SU-DHL-6 (cell line): ENCODE results near the gene HS6ST3.

ENCODE experiments used
- H2AFZ ChIP-seq: fragments of 200-600 bp; sonication (generic); 2 replicates; pipeline ENCODE4 v1.6.1; 2014; ENCODE audit warnings: low read depth, mild to moderate bottlenecking, moderate library complexity, mixed read lengths, antibody characterized with exemption, low read length; ENCODE audit not compliant: severe bottlenecking
- H3F3A ChIP-seq: fragments of 200-600 bp; shearing (Covaris generic); 2 replicates; pipeline ENCODE4 v1.6.0; 2016; ENCODE audit warnings: antibody characterized with exemption, mild to moderate bottlenecking; ENCODE audit not compliant: insufficient read depth
- H3K27ac ChIP-seq: fragments of 200-600 bp; sonication (generic); 2 replicates; pipeline ENCODE4 v1.5.1; 2016; ENCODE audit warnings: low read depth, mild to moderate bottlenecking, low read length, moderate library complexity, mixed read lengths
- H3K27me3 ChIP-seq: fragments of 200-600 bp; sonication (generic), shearing (Covaris generic); 2 replicates; pipeline ENCODE4 v1.6.0; 2014; ENCODE audit warnings: mild to moderate bottlenecking, low read length
- H3K36me3 ChIP-seq: fragments of 200-600 bp; sonication (generic); 2 replicates; pipeline ENCODE4 v1.6.1; 2014; ENCODE audit warnings: mild to moderate bottlenecking, low read length, mixed read lengths
- H3K4me2 ChIP-seq: fragments of 300-600, 200-600 bp; shearing (Covaris generic), sonication (generic); 2 replicates; pipeline ENCODE4 v1.6.0; 2014; ENCODE audit warnings: low read length, low read depth, mild to moderate bottlenecking; ENCODE audit not compliant: poor library complexity, severe bottlenecking
- H3K4me3 ChIP-seq: fragments of 200-600 bp; sonication (generic); 2 replicates; pipeline ENCODE4 v1.5.1; 2014; ENCODE audit warnings: antibody characterized with exemption, low read length, mild to moderate bottlenecking, mixed read lengths; ENCODE audit not compliant: insufficient read depth, poor library complexity, severe bottlenecking
- H3K79me2 ChIP-seq: fragments of 200-600 bp; sonication (generic); 2 replicates; pipeline ENCODE4 v1.6.1; 2014; ENCODE audit warnings: mild to moderate bottlenecking, low read length, moderate library complexity; ENCODE audit not compliant: insufficient read depth
- H3K9ac ChIP-seq: fragments of 200-600 bp; sonication (generic); 2 replicates; pipeline ENCODE4 v1.7.0; 2014; ENCODE audit warnings: mild to moderate bottlenecking, low read length
- H3K9me2 ChIP-seq: fragments of 200-600 bp; sonication (generic); replicated peaks from 2 replicates; pipeline ENCODE4 v1.6.1; 2014; ENCODE audit warnings: low read length; ENCODE audit not compliant: insufficient read depth
- H3K9me3 ChIP-seq: fragments of 200-600 bp; sonication (generic); 2 replicates; pipeline ENCODE4 v1.6.1; 2014; ENCODE audit warnings: low read length, mixed read lengths; ENCODE audit not compliant: insufficient read depth
- H4K20me1 ChIP-seq: fragments of 200-600 bp; sonication (generic); 2 replicates; pipeline ENCODE4 v1.6.1; 2014; ENCODE audit warnings: low read depth, mild to moderate bottlenecking, antibody characterized with exemption, low read length, moderate library complexity, mixed read lengths
- EZH2phosphoT487 ChIP-seq: fragments of 200-600 bp; sonication (generic), shearing (Covaris generic); conservative IDR thresholded peaks from 2 replicates; pipeline ENCODE4 v1.6.1; 2018; ENCODE audit warnings: mild to moderate bottlenecking, antibody characterized with exemption, low read length, moderate library complexity, mixed read lengths
- TF ChIP-seq, protein P1 (sequence below): fragments of 200-600 bp; sonication (generic); IDR thresholded peaks from one replicate; pipeline ENCODE4 v1.5.1; 2017; ENCODE audit warnings: antibody characterized with exemption, mild to moderate bottlenecking, low read length, moderate library complexity; ENCODE audit not compliant: insufficient read depth, poor library complexity, severe bottlenecking

Gene HS6ST3

DNA sequence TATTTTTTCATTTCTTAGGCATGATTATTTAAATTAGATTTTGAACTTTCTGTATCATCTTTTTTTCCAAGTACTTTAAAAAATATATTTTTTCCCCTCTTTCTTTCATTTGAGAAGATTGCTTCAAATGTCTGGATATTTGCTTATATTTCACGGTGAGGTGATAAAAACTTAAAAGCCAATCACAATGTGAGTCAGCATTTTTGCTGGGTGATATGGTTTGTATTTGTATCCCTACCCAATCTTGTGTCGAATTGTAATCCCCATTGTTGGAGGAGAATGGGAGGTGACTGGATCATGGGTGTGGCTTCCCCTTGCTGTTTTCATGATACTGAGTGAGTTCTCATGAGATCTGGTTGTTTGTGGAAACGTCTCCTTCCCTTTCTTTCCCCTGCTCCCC is 583.9 kb downstream of the HS6ST3 start:
- Histone ChIP-seq H3K79me2 (no peaks in the 10 kb centered on the region), H3F3A (no peaks in the 10 kb centered on the region), H3K36me3 (no peaks in the 10 kb centered on the region), H3K9me2 (peaks cover 2% of the 10 kb centered on the region; the same call in 1 of the 2 replicates), H2AFZ (no peak overlapping the region), H4K20me1 (no peaks in the 10 kb centered on the region), H3K27me3 (no peaks in the 10 kb centered on the region), H3K4me3 (no peak overlapping the region), H3K27ac (no peak overlapping the region), H3K4me2 (no peak overlapping the region), H3K9ac (no peak overlapping the region), H3K9me3 (no peaks in the 10 kb centered on the region)
- TF ChIP-seq EZH2phosphoT487: no peak
- TF ChIP-seq, protein P1, sequence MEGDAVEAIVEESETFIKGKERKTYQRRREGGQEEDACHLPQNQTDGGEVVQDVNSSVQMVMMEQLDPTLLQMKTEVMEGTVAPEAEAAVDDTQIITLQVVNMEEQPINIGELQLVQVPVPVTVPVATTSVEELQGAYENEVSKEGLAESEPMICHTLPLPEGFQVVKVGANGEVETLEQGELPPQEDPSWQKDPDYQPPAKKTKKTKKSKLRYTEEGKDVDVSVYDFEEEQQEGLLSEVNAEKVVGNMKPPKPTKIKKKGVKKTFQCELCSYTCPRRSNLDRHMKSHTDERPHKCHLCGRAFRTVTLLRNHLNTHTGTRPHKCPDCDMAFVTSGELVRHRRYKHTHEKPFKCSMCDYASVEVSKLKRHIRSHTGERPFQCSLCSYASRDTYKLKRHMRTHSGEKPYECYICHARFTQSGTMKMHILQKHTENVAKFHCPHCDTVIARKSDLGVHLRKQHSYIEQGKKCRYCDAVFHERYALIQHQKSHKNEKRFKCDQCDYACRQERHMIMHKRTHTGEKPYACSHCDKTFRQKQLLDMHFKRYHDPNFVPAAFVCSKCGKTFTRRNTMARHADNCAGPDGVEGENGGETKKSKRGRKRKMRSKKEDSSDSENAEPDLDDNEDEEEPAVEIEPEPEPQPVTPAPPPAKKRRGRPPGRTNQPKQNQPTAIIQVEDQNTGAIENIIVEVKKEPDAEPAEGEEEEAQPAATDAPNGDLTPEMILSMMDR: no peak

DNA sequence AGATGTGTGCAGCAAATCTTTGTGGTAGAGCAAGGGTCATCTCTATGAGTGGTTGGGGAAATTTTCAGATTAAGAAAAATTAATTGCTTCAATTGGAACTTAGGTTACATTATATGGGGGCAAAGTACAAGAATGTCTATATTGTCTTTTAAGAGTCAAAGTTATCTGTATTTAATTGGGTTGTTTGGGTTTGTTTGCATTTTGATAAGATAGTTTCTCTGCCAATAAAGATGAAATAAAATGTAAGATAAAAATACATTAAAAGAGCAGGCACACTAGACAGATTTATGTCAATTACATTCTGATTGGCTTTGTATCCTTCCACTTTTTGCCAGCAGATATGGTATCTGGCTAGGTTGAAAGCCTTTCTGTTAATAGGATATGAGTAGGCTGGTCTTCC is 587.1 kb downstream of the HS6ST3 start:
- no peak overlapping the region for H3K4me2 ChIP-seq
- H3K36me3 ChIP-seq: no peaks in the 10 kb centered on the region
- H3K9ac ChIP-seq: no peak overlapping the region
- H3K9me3 ChIP-seq: no peaks in the 10 kb centered on the region
- H3K9me2 ChIP-seq: peaks cover 2% of the 10 kb centered on the region; the same call in 1 of the 2 replicates
- H3F3A ChIP-seq: no peaks in the 10 kb centered on the region
- H3K4me3 ChIP-seq: no peak overlapping the region
- no peak for TF ChIP-seq EZH2phosphoT487
- TF ChIP-seq, protein P1: no peak
- H3K79me2 ChIP-seq: no peaks in the 10 kb centered on the region
- no peak overlapping the region for H3K27ac ChIP-seq
- H4K20me1 ChIP-seq: no peaks in the 10 kb centered on the region
- H2AFZ ChIP-seq: no peak overlapping the region
- H3K27me3 ChIP-seq: no peaks in the 10 kb centered on the region

DNA sequence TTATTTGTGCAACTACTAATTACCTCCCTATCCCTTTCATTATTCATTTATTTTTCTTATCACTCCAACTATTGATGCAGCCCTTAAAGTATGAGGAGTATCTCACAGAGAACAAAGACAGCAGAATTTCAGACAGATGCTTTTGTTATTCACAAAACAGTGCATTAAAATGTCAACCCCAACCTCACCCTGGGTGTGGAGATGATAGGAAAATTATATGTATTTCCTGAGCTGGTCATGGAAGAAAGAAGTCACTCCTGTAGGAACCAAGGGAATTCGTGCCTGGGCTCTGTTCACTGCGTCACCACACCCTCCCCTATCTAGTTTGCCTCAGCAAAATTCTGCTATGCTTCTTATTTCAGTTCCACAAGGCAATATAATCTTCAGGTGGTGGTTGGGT is 588.9 kb downstream of the HS6ST3 start:
- no peak overlapping the region for H3K27ac ChIP-seq
- no peak for TF ChIP-seq EZH2phosphoT487
- TF ChIP-seq, protein P1: no peak
- H4K20me1 ChIP-seq: no peaks in the 10 kb centered on the region
- no peaks in the 10 kb centered on the region for H3K79me2 ChIP-seq
- H2AFZ ChIP-seq: no peak overlapping the region
- no peaks in the 10 kb centered on the region for H3K36me3 ChIP-seq
- H3K4me2 ChIP-seq: no peak overlapping the region
- no peaks in the 10 kb centered on the region for H3K9me2 ChIP-seq
- H3F3A ChIP-seq: no peaks in the 10 kb centered on the region
- H3K27me3 ChIP-seq: no peaks in the 10 kb centered on the region
- no peak overlapping the region for H3K4me3 ChIP-seq
- no peak overlapping the region for H3K9ac ChIP-seq
- H3K9me3 ChIP-seq: no peaks in the 10 kb centered on the region
